NT2/D1 (cell line): ENCODE data around the gene DLG2.

Experiments used
- DNase-seq: peaks from one replicate; pipeline ENCODE4 v3.0.0-alpha.2; 2011; ENCODE audit warnings: low read depth, low spot score
- H3K27me3 ChIP-seq: 2 replicates; pipeline ENCODE4 v1.6.0; 2011; ENCODE audit warnings: mild to moderate bottlenecking; ENCODE audit not compliant: insufficient read length, insufficient read depth
- H3K36me3 ChIP-seq: 2 replicates; pipeline ENCODE4 v1.6.1; 2011; ENCODE audit warnings: mild to moderate bottlenecking, low read length, mixed read lengths; ENCODE audit not compliant: insufficient read depth, insufficient read length
- H3K4me1 ChIP-seq: 2 replicates; pipeline ENCODE4 v1.5.1; 2011; ENCODE audit not compliant: insufficient read depth, insufficient read length
- H3K4me3 ChIP-seq: 2 replicates; pipeline ENCODE4 v1.5.1; 2011; ENCODE audit warnings: low read depth; ENCODE audit not compliant: insufficient read length
- H3K9ac ChIP-seq: 2 replicates; pipeline ENCODE4 v1.6.0; 2011; ENCODE audit warnings: low read depth; ENCODE audit not compliant: insufficient read length
- H3K9me3 ChIP-seq: 2 replicates; pipeline ENCODE4 v1.5.1; 2011; ENCODE audit warnings: mild to moderate bottlenecking, low read length; ENCODE audit not compliant: insufficient read depth
- SUZ12 ChIP-seq: IDR thresholded peaks from 2 replicates; pipeline ENCODE4 v1.6.1; 2011; ENCODE audit not compliant: insufficient read length, insufficient read depth; ENCODE audit errors: extremely low read depth
- YY1 ChIP-seq: IDR thresholded peaks from 2 replicates; pipeline ENCODE4 v1.6.1; 2011; ENCODE audit not compliant: insufficient read length, insufficient read depth
- ZNF274 ChIP-seq: IDR thresholded peaks from 2 replicates; pipeline ENCODE4 v1.6.1; 2011; ENCODE audit warnings: mild to moderate bottlenecking, low read depth, low read length

The DLG2 gene

GRCh38 chr11:85167471-85167870 lies 459.7 kb downstream of the DLG2 start:
- H3K9me3 ChIP-seq: no peaks in the 10 kb centered on the region
- H3K27me3 ChIP-seq: no peaks in the 10 kb centered on the region
- no peak overlapping the region for H3K9ac ChIP-seq
- TF ChIP-seq ZNF274 (no peak), YY1 (no peak), SUZ12 (no peak)
- no peak for DNase-seq
- H3K4me3 ChIP-seq: no peak overlapping the region
- H3K4me1 ChIP-seq: peaks cover 7% of the 10 kb centered on the region
- H3K36me3 ChIP-seq: no peaks in the 10 kb centered on the region

DNA sequence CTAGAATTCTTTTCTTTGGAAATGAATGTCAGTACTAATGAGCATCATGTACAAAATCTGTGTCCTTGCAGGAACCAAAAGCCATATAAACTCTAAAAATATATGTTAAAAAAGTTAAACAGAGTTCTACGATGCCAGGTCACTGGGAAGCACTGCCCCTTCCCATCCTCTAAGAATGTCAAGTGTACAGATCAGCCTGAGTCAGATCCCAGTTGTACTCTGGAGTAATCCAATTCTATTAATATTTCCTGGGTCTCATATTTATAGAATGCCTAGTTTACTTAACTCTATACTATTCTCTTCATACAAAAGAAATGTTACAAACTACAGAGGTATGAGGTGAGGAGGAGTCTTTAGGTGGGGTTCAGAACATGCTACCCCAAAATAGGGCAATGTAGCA lies 460.1 kb downstream of the DLG2 start:
- Histone ChIP-seq H3K27me3 (no peaks in the 10 kb centered on the region), H3K9ac (no peak overlapping the region), H3K4me1 (peaks cover 7% of the 10 kb centered on the region), H3K9me3 (no peaks in the 10 kb centered on the region), H3K4me3 (no peak overlapping the region), H3K36me3 (no peaks in the 10 kb centered on the region)
- no peak for DNase-seq
- no peak for TF ChIP-seq ZNF274
- no peak for TF ChIP-seq SUZ12
- no peak for TF ChIP-seq YY1

- Histone ChIP-seq H3K4me1 (no peaks in the 10 kb centered on the region), H3K27me3 (no peaks in the 10 kb centered on the region), H3K36me3 (no peaks in the 10 kb centered on the region), H3K9ac (no peak overlapping the region), H3K4me3 (no peak overlapping the region), H3K9me3 (no peaks in the 10 kb centered on the region)
- DNase-seq: no peak
- TF ChIP-seq SUZ12: no peak
- TF ChIP-seq YY1: no peak
- no peak for TF ChIP-seq ZNF274
Measured at GRCh38 chr11:85165819-85166218, 461.3 kb downstream of the DLG2 start.

DNA sequence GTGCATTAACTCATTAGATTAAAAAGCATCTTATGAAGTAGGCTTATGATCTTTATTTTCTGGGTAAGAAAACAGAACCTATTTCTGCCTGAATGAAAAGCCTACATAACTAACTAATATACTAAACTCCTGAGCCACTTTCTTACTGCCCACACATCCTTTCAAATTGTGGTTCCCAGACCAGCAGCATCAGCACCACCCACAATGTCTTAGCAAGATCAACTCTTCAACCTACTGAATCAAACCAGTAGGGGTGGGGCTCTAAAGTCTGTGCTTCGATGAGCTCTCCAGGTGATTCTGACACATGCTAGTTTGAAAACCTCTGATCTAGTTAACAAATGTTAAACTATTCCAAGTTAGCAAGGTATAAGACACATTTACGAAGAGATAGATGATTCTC lies 462.4 kb downstream of the DLG2 start:
- Histone ChIP-seq H3K4me1 (no peaks in the 10 kb centered on the region), H3K9ac (no peak overlapping the region), H3K27me3 (no peaks in the 10 kb centered on the region), H3K4me3 (no peak overlapping the region), H3K36me3 (no peaks in the 10 kb centered on the region), H3K9me3 (no peaks in the 10 kb centered on the region)
- TF ChIP-seq YY1 (no peak), SUZ12 (no peak), ZNF274 (no peak)
- no peak for DNase-seq

DNA sequence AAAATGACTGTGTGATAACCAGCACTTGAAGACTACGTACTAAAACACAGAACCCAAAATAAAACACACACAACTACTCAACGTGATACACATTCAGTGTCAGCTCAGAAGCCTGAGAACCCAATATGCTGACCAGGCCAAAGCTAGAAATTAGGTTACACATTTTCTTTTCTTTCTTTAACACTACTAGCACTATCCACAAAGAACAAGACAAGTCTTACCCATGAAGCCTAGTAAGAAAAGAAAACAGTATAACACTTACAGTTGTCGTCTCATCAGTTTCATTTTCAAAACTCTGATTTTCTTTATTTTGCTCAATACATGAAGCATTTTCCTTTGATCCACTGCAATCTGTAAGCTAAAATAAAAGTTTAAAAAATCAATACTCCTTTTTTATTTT lies 472.9 kb downstream of the DLG2 start:
- DNase-seq: no peak
- no peaks in the 10 kb centered on the region for H3K27me3 ChIP-seq
- no peak overlapping the region for H3K9ac ChIP-seq
- H3K36me3 ChIP-seq: no peaks in the 10 kb centered on the region
- no peak overlapping the region for H3K4me3 ChIP-seq
- TF ChIP-seq ZNF274: no peak
- no peak for TF ChIP-seq SUZ12
- no peak for TF ChIP-seq YY1
- H3K9me3 ChIP-seq: no peaks in the 10 kb centered on the region
- no peaks in the 10 kb centered on the region for H3K4me1 ChIP-seq

DNA sequence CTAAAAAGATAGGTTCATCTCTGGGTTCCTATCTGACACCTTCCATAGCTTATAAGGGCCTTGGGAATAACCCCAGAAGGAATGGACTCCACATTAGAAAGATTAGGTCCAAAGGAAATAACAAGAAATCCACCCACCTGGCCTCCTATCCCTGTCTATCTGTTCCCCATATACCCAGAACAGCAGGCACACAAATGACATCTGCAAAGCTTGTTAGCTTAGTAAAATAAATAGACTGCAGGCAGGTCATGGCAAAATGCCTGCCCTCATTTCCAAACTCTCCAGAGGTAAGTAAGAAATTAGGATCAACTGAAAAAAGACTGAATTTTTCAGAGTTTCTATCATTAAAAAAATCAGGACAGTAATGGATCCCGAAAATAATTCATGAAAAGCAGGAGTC lies 489.5 kb downstream of the DLG2 start:
- H3K36me3 ChIP-seq: no peaks in the 10 kb centered on the region
- TF ChIP-seq SUZ12 (no peak), ZNF274 (no peak), YY1 (no peak)
- H3K9ac ChIP-seq: no peak overlapping the region
- H3K27me3 ChIP-seq: no peaks in the 10 kb centered on the region
- no peak for DNase-seq
- H3K4me3 ChIP-seq: no peak overlapping the region
- no peaks in the 10 kb centered on the region for H3K4me1 ChIP-seq
- H3K9me3 ChIP-seq: no peaks in the 10 kb centered on the region

- no peak for TF ChIP-seq ZNF274
- TF ChIP-seq YY1: no peak
- no peak for TF ChIP-seq SUZ12
- no peak overlapping the region for H3K9ac ChIP-seq
Measured at GRCh38 chr11:85133636-85134035, 493.5 kb downstream of the DLG2 start.

More at GRCh38 chr11:85133636-85134035, 493.5 kb downstream of the DLG2 start:
- H3K27me3 ChIP-seq: no peaks in the 10 kb centered on the region
- H3K4me3 ChIP-seq: no peak overlapping the region
- peak; percentile 5 for DNase-seq
- H3K9me3 ChIP-seq: no peaks in the 10 kb centered on the region
- H3K36me3 ChIP-seq: no peaks in the 10 kb centered on the region
- no peaks in the 10 kb centered on the region for H3K4me1 ChIP-seq
